Calu3 (cell line): ENCODE data around the gene LRP5. TPM values are rescaled to one million over a fixed set of nuclear protein-coding genes. Genes with fewer than 3 reads are reported as not detected.
"Not testable (repeated sequence)": the region's sequence is repeated elsewhere in the genome, so short reads cannot be mapped to it uniquely, and the experiment has no call there.

Experiments
- BruUV-seq: library from RNA; stranded (reverse); fragments of 400-500 nt; replicated peaks from 2 replicates; lab custom pipeline; 2021; lab: Mats Ljungman, UMichigan
- CTCF ChIA-PET: fragments of 300-600 bp; sonication (Branson Sonifier 250); formaldehyde crosslinking; loops from one replicate; lab custom pipeline; 2022; ENCODE audit warnings: antibody characterized with exemption; lab: Charles Lee
- DNase-seq: peaks from one replicate; pipeline ENCODE4 v3.0.0; 2022
- H3K27ac Mint-ChIP-seq: one replicate; pipeline ENCODE4 v1.8.0; 2022; ENCODE audit warnings: mixed read lengths; ENCODE audit not compliant: unreplicated experiment
- H3K27me3 Mint-ChIP-seq: one replicate; pipeline ENCODE4 v1.8.0; 2022; ENCODE audit warnings: mixed read lengths; ENCODE audit not compliant: unreplicated experiment
- H3K36me3 Mint-ChIP-seq: one replicate; pipeline ENCODE4 v1.8.0; 2022; ENCODE audit warnings: mild to moderate bottlenecking, moderate library complexity, mixed read lengths; ENCODE audit not compliant: insufficient read depth, unreplicated experiment
- H3K4me1 Mint-ChIP-seq: one replicate; pipeline ENCODE4 v1.8.0; 2022; ENCODE audit warnings: mild to moderate bottlenecking, low read depth, mixed read lengths; ENCODE audit not compliant: unreplicated experiment
- H3K4me3 Mint-ChIP-seq: one replicate; pipeline ENCODE4 v1.8.0; 2022; ENCODE audit warnings: mild to moderate bottlenecking, low read depth, moderate library complexity, mixed read lengths; ENCODE audit not compliant: unreplicated experiment
- H3K9me3 Mint-ChIP-seq: one replicate; pipeline ENCODE4 v1.8.0; 2022; ENCODE audit warnings: low read depth, mixed read lengths; ENCODE audit not compliant: unreplicated experiment
- intact Hi-C: fragments of 100-400 bp; cut with micrococcal nuclease; formaldehyde crosslinking; loops from one replicate; pipeline ENCODE4 v1.10.0; 2022; ENCODE audit not compliant: unreplicated experiment
- total RNA-seq: library from RNA; stranded (reverse); gene quantifications from 2 replicates; pipeline ENCODE4 v1.2.3, GENCODE V29; 2022
- TF ChIP-seq, protein P1 (sequence below): fragments of 200-600 bp; IDR thresholded peaks from one replicate; pipeline ENCODE4 v1.8.0; 2022; ENCODE audit warnings: antibody characterized with exemption; ENCODE audit not compliant: unreplicated experiment

Gene LRP5
- total RNA-seq, 1 experiment from 2014 or later = 82.0 TPM

DNA sequence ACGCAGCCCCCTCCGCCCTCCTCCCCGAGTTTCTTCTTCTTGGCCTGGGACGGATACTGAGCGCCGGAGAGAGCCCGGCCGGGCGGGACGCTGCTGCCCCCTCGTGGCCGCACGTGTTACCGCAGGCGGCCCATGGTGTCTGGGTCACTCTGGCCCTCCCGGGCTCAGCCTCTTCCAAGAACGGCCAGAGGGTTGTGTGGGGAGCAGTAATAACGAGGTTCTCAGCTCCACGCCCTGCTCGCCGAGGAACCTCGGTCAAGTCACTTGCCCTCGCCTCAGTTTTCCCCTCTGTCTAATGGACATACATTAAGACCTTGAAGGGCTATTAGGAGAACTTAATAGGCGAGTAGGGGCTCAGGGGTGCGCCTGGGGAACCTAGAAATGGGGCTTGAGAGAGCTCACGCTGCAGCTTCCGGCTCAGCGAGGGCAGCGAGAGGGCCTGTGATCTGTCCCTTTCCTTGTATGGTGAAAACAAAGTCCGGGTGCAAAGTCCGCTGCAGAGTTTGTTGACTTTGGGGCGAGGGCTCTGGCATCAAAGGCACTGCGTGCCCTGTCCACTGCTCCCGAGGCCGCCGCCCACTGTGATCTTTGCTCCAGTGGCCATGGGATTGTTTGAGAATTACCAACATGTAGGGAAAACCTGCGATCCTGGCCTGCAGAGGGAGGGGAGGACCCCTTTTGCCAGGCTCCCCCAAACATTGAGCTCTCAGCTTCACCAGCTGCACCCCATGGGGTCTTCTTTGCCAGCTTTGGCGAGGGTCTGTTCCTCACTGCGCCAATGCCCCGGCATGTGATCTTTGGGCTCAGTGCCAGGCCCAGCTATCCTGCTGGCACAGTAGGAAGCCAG, 14.4 kb upstream of the LRP5 start:
- Mint-ChIP-seq H3K4me3 (peak overlapping the region; percentile 27), H3K27ac (no peak overlapping the region), H3K36me3 (peaks cover 19% of the 10 kb centered on the region), H3K9me3 (no peaks in the 10 kb centered on the region), H3K27me3 (no peaks in the 10 kb centered on the region), H3K4me1 (peaks cover 24% of the 10 kb centered on the region)
- CTCF ChIA-PET = interaction anchor here (0.7 to 4.0 kb wide), 10 partner anchors 16 to 89 kb away, joined by 3 to 47 read pairs (median 6); partner anchors contain the start of gene C11orf24
- DNase-seq = peak; percentile 87
- TF ChIP-seq, protein P1, sequence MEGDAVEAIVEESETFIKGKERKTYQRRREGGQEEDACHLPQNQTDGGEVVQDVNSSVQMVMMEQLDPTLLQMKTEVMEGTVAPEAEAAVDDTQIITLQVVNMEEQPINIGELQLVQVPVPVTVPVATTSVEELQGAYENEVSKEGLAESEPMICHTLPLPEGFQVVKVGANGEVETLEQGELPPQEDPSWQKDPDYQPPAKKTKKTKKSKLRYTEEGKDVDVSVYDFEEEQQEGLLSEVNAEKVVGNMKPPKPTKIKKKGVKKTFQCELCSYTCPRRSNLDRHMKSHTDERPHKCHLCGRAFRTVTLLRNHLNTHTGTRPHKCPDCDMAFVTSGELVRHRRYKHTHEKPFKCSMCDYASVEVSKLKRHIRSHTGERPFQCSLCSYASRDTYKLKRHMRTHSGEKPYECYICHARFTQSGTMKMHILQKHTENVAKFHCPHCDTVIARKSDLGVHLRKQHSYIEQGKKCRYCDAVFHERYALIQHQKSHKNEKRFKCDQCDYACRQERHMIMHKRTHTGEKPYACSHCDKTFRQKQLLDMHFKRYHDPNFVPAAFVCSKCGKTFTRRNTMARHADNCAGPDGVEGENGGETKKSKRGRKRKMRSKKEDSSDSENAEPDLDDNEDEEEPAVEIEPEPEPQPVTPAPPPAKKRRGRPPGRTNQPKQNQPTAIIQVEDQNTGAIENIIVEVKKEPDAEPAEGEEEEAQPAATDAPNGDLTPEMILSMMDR = peak; percentile 96
- no TSS peak for BruUV-seq
- intact Hi-C loops = loop anchor here (1.0 to 10.0 kb wide), 3 partner anchors 27 to 83 kb away; partner anchors contain the start of genes C11orf24 and KMT5B

DNA sequence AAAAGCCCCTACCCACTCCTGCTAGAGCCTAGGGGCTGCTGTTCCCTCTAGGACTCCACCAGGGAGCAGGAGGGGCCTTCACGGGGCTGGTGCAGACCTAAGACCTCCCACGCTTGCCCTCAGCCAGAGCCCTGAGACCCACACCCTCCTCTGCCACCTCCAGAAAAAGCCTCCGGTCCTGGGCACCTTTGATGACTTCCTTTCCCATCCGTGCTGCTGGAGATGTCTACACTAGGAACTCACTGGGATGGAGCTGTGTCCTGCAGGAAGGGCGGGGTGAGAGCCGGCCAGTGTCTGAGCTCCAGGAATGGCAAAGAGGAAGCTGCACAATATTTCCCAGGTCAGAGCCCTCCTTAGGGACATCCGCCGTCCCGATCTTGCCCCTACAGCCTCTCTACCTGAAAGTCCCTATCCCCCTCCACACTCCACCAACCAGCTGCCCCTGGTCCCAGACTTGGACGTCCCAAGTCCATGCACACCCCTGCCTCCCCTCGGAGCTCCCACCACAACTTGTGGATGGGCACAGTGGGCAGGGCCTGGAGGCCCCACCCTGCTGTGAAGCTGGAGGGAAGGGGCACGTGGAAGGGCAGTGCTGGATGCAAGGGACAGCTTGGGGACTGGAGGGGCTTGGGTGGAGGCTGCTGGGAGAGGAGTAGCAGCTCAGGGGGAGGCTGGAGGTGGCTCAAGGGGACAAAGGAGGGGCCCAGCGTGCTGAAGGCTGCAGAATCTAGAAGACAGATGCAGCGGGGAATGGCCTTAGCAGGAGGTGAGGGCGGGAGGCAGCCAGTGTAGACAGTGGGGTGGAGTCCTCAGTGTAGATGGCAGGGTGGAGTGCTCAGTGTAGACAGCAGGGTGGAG, 13.5 kb upstream of the LRP5 start:
- no peak for DNase-seq
- H3K4me3 Mint-ChIP-seq = no peak overlapping the region
- no peak overlapping the region for H3K27ac Mint-ChIP-seq
- TF ChIP-seq, protein P1 = no peak
- H3K27me3 Mint-ChIP-seq = no peaks in the 10 kb centered on the region
- BruUV-seq = no TSS peak
- intact Hi-C loops = loop anchor here (10.0 kb wide), 1 partner anchor 84 kb away; the partner anchor contains the start of gene KMT5B
- H3K9me3 Mint-ChIP-seq = no peaks in the 10 kb centered on the region
- peaks cover 26% of the 10 kb centered on the region for H3K4me1 Mint-ChIP-seq
- peaks cover 19% of the 10 kb centered on the region for H3K36me3 Mint-ChIP-seq
- CTCF ChIA-PET = interaction anchor here (1.1 to 4.0 kb wide), 9 partner anchors 15 to 90 kb away, joined by 3 to 47 read pairs (median 7); partner anchors contain the start of gene C11orf24

DNA sequence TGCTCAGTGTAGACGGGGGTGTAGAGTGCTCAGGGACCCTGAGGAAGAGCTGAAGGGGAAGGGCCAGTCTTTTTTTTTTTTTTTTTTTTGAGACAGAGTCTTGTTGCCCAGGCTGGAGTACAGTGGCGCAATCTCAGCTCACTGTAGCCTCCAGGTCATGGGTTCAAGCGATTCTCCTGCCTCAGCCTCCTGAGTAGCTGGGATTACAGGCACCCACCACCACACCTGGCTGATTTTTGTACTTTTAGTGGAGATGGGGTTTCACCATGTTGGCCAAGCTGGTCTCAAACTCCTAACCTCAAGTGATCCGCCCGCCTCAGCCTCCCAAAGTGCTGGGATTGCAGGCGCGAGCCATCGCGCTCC, 12.9 kb upstream of the LRP5 start:
- not testable (repeated sequence) for H3K9me3 Mint-ChIP-seq, DNase-seq, H3K27ac Mint-ChIP-seq, H3K4me3 Mint-ChIP-seq, H3K27me3 Mint-ChIP-seq, BruUV-seq
- H3K4me1 Mint-ChIP-seq = peaks cover 26% of the 10 kb centered on the region
- CTCF ChIA-PET = interaction anchor here (0.6 to 4.0 kb wide), 5 partner anchors 28 to 46 kb away, joined by 4 to 47 read pairs (median 4); partner anchors contain the start of gene C11orf24
- peaks cover 19% of the 10 kb centered on the region for H3K36me3 Mint-ChIP-seq
- intact Hi-C loops = loop anchor here (10.0 kb wide), 1 partner anchor 85 kb away; the partner anchor contains the start of gene KMT5B

DNA sequence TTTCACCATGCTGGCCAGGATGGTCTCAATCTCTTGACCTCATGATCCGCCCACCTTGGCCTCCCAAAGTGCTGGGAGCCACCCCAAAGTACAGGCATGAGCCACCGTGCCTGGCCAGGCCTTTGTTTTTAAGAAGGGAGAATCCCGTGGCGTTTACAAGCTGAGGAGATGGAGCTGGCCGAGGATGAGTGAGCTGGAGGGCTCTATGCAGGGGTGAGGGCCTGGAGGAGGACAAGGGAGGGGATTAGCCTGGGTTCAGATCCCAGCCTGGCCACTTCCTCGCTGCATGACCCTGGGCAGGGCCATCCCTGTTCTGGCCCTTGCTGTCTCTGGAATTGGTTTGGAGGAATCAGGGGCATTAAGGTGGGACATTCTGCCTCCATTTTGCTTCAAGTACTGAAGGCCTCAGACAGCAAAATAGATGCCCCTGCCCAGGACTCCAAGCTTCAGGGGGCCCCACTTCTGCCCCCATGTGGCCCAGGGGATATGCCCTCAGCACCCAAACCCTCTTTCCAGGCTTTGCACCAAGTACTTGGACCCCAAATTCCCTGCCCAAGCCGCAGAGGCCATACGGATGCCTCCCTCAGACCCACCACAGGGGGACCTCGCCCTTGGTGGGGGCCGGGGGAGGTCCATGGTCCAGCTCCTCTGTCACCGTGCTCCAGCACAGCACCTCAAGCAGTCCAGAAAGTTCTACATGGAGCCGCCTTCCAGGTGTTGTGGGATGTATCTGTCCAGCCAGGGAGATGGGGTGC, 12.1 kb upstream of the LRP5 start:
- CTCF ChIA-PET = interaction anchor here (0.6 to 4.0 kb wide), 4 partner anchors 29 to 42 kb away, joined by 4 to 47 read pairs (median 4); partner anchors contain the start of gene C11orf24
- no TSS peak for BruUV-seq
- TF ChIP-seq, protein P1 = no peak
- no peak overlapping the region for H3K4me3 Mint-ChIP-seq
- no peak for DNase-seq
- H3K27me3 Mint-ChIP-seq = no peaks in the 10 kb centered on the region
- H3K36me3 Mint-ChIP-seq = peaks cover 19% of the 10 kb centered on the region
- no peak overlapping the region for H3K27ac Mint-ChIP-seq
- H3K9me3 Mint-ChIP-seq = peaks cover 2% of the 10 kb centered on the region
- intact Hi-C loops = no loop called here
- H3K4me1 Mint-ChIP-seq = peaks cover 26% of the 10 kb centered on the region
